ENCODE data around the gene FAIM2.

DNA sequence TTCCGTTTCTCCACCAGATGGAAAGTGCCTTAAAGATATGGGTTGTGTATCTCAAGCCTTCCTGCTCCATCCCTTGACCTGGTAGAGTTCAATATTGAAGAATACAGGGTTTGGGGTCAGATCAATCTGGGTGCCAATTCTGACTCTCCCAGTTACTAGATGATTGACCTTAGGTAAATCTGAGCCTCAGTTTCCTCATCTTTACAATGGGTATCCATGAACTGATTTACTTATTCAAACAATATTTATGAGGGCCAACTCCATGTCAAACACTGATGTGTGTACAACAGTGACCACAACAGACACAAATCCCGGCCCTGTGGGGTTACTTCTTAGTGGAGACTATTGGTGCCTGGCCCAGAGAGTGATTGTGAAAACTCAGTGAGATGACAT lies 7.5 kb upstream of the FAIM2 start:
- no peak for TF ChIP-seq CTCF (IDR thresholded peaks at IDR 0.05; ENCODE audit: borderline replicate concordance, extremely low read depth, low read length, poor library complexity, severe bottlenecking)
- no peak for TF ChIP-seq EZH2 (IDR thresholded peaks at IDR 0.05; ENCODE audit: borderline replicate concordance, low read depth, low read length, severe bottlenecking)
